Activated T-cell treated with anti-CD3 and anti-CD28 coated beads for 1 hour (primary cell): ENCODE measurements around the gene DSN1.
"Not testable (repeated sequence)": the region's sequence is repeated elsewhere in the genome, so short reads cannot be mapped to it uniquely, and the experiment has no call there.

Experiments used
- DNase-seq: peaks from one replicate; pipeline ENCODE4 v3.0.0-alpha.2; 2020; ENCODE audit warnings: low read depth

Gene DSN1, protein sequence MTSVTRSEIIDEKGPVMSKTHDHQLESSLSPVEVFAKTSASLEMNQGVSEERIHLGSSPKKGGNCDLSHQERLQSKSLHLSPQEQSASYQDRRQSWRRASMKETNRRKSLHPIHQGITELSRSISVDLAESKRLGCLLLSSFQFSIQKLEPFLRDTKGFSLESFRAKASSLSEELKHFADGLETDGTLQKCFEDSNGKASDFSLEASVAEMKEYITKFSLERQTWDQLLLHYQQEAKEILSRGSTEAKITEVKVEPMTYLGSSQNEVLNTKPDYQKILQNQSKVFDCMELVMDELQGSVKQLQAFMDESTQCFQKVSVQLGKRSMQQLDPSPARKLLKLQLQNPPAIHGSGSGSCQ

DNA sequence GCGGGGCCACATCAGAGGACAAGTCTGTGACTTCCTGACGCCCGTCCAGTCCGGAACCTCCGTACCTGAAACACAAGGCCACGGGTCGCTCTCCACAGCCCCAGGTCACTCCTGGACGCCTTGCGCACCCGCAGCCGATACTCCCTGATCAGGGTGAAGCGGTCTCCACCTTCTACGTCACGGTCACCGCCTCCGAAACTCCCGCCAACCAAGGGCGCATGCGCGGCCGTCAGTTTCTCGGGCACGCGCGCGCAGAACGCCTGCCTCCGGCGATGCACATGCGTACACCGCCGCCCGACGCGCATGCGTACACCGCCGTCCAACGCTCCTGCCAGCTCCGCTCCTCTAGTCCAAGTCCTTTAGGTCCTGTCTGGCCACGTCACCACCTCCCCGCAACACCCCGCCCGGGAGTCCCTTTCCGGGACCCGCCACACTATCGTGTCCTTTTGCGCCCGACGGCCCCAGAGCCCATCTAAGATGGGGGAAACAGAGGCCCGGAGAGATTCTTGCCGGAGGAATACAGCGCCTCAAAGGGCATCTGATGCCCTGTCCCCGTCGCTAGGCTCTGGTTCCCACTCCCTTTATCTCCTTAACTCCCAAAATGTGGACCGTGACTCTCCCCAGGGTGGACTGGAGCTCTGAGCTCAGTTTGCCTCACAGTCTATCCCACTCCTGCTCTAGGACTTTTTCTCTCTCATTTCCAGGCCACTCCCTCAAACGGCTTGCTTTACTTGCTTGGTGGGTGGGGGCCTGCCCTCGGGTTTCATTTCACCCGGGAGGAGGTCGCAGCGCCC lies at the start of gene DSN1:
DSN1 (minus strand) TSS at position 167 of the 794 bp plus-strand sequence. CDS start 2,305 bp downstream, outside the sequence.
- peak; percentile 99 for DNase-seq

DNA sequence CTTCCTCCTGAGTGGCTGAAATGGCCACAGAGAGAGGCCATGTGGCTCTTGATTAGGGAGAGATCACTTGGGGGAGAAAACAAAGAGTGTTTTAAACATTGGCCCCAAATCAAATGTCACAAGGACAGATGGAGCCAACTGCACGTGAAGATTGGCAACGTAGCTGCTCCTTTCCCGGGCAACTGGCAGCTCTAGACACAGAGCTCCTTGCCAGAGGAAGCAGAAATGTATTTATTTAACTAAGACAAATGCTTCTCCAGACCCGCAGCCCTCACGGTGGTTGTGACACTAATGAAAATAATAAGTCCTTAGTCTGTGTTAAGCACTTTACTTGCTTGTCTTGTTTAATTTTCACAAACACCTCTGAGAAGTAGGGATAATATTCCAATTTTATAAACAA lies 49.6 kb upstream of the DSN1 start:
- DNase-seq, result no peak

DNA sequence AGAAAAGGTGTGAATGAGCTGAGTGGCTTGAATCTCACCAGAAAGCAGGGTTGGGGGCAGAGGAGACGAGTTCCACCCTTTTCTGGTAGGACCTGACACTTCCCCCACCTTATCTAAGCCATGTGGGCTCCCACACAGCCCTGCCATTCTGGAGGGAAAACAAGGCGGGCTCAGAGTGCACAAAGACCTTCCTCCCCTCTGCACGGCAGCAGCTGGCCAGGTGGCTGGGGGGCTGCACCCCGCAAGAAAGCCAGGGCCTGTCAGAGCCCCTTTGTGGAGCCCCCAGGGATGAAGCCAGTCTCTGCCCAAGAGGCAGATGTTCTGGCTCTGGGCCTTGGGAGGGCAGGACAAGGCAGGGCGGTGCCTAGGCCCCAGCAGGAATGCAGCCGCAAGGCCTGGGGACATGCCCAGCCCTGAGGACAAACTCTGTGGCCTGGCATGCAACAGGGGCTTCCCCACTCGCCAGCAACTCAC lies 48.4 kb upstream of the DSN1 start:
- no peak for DNase-seq

DNA sequence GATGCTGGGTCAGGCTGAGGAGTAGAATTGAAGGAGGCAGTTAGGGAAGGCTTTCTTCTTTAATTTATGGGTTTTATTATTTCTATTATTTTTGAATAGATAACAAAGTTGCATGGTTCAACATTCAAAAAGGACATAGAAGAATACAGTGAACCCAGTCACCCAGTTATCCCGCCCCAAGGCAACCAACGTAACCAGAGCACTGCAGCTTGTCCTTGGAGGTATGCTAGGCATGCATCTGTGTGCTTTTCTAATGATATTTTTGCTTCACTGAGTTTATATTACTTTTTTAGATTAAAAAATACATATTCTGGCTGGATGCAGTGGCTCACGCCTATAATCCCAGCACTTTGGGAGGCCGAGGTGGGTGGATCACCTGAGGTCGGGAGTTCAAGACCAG lies 47.4 kb upstream of the DSN1 start:
- DNase-seq, result no peak

DNA sequence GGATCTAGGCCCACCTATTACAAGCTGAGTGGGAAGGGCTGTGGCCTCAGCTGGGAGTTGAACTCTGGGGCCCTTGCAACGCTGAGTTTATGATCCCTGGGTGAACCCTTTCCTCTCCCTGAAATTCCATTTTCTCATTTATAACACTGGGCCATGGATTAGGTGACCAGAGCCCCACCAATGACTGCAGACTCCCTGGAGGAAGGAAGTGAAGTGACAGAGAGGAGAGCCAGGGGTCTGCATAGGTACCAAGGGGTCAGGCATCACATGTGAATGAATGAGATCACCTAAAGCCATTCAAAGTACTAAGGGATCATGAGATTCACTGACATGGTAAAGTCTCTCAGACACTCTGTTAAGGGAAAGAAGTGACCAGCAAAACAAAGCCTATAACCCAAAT lies 46.5 kb upstream of the DSN1 start:
- DNase-seq, result no peak

DNA sequence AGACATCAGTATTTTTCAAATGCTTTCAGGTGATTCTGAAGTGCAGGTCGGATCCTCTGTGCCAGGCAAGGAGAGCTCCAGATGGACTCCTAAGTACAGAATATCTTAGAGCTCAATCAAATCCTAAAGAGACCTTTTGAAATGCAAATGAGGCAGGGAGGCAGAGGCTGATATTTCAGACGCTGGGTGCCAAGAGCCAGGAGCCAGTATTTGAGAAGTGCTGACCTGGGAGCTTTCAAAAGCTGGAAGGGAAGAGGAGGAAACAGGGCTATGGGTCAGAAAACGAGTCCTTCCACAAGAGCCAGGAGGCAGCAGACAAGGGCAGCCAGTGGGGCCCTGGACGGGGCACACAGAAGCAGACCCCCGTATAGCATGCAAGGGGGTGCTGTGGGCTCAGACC lies 46.1 kb upstream of the DSN1 start:
- DNase-seq, result no peak

DNA sequence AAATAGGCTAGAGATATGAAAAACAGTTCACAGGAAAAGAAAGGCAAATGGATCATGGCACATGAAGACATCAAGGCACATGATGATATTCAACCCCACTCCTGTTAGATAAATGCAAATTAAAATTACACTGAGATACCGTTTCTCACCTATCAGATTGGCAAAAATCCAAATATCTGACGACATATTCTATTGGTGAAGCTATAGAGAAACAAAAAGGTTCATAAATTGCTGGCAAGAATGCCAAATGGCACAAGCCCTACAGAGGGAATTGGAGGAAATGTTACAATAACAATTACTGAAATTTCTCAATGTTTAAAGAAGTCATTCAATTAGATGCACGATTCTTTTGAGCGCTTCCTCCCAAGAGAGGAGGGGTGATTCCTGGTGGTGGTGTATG lies 45.3 kb upstream of the DSN1 start:
- no peak for DNase-seq

DNA sequence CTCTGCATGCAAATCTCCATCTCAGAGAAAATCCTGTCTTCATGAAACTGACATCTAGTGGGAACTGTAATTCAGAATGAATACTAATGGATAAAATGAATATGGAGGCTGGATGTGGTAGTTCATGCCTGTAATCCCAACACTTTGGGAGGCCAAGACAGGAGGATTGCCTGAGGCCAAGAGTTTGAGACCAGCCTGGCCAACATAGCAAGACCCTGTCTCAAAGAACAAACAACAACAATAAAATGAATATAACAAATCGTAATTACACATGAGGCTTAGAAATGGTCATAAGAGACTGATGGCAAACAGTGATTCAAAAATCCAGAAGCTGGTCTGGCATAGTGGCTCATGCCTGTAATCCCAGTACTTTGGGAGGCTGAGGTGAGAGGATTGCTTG lies 44.6 kb upstream of the DSN1 start:
- no peak for DNase-seq

DNA sequence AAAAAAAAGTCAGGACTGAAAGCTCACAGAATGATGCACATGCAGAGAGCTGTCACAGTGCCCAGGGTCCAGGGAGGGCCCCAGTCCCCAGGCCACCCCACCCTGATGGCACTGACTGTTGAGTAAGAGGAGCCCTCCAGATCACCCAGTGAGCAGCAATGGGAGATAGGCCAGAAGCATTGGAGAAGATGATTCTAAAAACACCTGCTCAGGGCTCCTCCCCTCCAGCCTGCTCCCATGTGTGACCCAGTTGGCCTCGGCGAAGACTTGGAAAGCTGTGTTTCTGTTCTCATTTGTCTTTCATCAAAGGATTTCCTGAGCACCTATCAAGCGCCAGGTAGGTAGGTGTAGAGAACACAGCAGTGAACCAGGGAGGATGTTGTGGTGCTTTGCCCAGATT lies 43.9 kb upstream of the DSN1 start:
- no peak for DNase-seq

DNA sequence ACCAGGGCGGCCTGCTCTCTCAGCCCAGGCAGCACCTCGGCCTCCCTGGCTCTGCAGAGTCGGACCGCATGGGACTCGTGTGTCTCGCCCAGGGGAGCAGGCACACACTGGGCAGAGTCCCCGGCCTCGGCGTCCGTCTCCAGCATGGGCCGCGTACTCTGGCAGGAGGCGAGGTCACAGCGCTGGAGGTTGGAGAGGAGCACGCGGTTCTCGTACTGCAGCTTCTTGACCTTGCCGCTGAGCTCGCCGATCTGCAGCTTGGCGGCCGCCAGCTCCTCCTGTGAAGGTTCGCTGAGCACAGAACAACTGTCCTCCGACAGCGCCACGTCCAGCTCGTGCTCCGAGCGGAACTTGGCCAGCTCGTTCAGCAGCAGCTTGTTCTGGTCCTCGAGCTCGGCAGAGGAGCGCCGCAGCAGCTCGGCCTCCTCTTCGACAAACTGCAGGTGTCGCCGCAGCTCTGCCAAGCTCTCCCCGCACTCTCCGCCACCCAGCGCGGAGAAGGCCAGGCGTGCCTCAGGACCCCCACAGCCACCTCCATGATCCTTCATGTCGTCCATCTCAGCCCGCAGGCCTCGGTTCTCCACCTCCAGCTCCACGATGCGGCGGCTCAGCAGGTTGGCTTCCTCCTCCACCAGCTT lies 42.0 kb upstream of the DSN1 start:
- no peak for DNase-seq

DNA sequence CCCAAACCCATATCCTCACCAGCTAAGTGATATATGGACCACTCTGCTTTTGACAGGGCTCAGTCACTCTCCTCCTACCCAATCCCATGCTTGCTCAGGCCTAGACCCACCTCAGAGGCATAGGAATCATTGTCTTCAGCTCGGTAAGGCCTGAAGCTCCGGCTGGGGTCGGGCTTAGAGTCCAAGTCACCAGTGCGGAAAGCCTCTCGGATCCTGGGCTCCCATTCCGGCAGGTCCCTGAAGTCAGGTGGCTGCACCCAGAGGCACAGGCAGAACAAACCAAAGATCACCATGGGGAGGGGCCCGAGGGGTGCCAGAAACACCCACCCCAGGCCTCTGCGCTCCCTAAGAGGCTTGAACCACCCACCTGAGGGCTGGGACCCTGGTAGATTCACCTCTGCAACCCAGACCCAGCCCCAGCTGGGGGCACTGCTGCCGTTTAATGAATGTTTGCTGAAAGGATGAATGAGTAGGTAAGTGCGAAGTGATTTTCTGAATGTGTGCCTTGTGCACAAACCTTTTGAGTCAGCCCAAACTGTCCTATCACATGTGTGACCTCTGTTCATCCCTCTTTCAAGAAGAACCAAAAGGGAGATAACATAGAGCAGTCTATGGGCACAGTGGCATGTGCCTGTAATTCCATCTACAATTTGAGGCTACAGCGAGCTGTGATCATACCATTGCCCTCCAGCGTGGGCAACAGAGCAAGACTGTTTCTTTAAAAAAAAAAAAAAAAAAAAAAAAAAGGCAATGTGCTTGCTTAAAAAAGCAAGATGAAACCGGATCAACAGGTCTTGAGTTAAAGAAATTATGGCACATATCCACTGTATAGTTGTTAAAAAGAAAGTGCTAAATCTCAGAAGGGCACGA lies 39.3 kb upstream of the DSN1 start:
- DNase-seq, result no peak

DNA sequence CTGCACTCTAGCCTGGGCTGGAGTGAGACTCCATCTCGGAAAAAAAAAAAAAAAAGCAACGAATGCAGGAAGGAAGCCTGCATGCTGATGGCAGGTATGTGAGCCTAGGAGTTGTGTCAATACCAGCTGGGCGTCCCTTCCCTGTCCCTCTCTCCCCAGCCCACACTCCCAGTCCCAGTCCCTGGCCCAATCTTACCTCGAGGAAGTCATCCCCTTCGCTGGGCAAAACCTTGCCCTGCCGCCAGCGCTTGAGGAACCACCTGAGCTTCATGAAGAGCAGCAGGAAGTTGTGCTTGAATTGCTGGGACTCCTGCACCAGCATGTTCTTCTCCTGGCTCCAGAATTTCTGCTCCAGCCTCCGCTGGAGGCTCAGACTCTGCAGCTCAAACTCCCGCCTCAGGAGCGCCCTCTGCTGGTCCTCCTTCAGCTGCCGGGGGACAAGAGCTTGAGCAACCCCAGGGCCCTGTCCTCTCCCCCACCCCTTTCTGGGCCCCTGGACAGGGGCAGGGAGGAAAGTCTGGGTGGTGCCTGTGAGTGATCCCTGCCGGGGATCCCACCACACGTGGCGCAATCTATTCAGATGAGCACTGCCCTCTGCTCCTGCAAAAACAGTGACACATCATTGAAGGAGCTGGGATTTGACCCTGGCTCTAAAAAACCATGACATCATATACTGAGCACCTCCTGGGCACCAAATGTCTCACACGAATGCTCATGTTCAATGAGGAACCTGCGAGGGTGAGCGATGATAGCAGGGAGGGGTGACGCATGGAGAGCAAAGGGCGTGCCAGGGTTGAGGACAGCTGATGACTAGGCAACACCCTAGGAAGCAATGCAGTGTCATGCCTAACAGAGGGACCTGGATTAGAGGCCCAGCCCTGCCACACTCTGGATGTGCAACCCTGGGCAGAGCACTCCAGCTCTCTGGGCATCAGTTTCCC lies 35.0 kb upstream of the DSN1 start:
- peak; percentile 66 for DNase-seq

DNA sequence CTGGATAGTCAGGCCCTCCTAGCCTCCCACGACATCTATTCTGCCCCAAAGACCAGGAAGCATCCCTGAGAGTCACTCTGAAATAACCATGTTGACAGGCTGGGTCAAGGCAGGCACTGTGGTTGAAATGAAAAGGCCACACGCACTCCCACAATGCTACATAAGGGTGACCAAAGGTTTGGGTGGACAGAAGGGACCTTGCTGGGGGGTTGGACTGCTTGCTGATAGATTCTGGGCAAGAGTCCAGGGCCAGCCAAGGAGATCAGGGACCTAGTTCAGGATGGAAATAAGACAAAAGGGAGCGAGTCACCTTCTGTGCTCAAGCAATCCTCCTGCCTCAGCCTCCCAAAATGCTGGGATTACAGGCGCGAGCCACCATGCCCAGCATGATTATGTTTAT lies 32.5 kb upstream of the DSN1 start:
- DNase-seq, result no peak

DNA sequence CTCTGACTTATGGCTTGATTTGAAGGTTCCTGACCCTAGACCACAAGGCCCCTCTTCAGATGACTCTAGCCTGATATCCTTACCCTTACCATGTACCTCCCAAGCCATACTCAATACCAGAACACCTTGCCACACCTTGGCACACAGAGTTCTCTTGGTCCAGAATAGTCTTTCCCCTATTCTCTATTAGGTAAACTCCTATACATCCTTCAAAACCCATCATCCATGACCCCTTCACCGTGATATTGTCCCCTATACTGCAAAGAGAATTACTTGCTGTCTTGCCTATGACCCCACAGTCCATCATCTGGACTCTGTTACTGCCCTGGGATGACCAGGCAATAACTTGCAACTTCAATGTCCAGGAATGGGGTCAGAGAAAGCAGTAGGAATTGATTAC lies 31.8 kb upstream of the DSN1 start:
- no peak for DNase-seq

DNA sequence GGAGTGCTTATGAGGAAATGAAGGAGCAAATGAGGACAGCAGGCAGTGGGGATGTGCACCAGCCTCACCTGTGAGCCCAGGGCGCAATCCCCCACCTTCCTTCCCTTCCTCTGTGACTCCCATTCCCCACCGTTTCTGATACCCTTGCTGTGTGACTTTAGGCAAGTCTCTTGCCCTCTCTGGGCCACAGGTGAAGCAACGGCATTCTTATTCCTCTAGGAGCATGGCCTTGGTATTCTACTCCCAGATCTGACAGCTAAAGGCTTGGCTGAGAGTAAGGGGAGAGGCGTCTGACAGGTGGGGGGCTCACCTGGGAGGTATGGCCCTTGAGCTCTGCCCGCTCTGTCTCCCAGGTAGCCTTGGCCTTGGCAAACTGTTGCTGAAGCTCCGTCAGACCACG lies 30.9 kb upstream of the DSN1 start:
- no peak for DNase-seq

DNA sequence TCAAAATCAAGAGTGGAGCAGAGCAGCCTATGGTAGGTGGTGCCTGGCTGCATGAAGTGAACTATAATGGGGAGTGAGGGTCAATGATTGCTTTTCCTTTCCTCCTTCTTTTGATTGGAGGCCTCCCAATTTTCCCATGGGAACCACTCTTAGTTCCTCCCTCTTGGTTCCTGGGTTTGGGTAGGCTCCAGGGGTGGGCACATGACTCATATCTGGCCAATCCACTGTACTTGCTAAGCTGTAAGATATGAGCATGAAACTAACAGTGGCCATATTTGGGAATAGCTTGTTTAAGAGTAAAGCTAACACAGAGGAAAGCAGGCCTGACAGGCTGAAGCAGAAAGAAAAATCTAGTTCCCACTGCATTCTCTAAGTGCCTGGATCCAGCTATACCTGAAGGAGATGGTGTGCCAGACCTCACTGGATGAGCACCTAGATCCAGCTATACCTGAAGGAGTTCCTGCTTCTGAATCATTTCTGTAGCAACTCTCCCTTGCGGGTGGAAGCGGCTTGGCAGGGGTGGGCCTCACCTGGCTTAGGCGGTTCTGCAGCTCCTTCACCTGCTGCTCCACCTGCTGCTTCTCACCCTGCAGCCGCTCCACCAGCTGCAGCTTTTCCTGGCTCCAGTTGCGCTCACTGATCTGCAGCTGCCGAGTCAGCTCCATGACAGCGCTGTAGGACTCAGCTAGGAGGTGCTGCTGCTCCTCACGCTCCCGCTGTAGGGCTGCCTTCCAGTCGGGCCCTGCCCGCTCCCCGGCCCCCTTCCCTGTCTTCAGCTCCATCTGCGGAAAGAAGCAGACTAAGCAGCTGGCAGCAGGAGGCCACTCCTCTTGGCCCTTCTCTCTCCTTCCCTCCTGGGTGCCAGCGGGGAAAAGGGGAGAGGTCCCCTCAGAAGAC lies 29.0 kb upstream of the DSN1 start:
- no peak for DNase-seq

DNA sequence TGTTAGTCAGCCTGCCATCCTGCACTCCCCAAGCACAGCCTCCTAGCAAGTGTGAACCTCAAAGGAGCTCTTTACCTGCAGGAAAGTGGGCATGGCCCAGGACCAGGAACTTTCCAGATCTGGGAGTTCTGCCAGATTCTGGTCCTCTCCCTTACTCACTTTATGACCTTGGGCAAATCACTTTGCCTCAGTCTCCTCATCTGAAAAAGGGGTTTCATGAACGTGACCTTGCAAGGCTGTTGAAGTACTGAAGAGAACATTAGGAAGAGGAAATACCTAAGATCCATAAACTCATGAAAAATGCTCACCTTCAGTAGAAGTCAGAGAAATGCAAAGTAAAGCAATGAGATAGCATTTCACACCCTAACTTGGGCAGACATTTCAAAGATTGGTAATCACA lies 26.8 kb upstream of the DSN1 start:
- DNase-seq, result no peak

DNA sequence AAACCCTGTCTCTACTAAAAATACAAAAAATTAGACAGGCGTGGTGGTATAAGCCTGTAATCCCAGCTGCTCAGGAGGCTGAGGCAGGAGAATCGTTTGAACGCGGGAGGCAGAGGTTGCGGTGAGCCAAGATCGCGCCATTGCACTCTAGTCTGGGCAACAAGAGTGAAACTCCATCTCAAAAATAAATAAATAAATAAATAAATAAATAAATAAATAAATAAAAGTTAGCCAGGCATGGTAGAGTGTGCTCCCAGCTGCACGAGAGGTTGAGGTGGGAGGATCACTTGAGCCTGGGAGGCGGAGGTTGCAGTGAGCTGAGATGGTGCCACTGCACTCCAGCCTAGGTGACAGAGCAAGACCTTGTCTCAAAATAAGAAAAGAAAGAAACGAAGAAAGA lies 25.8 kb upstream of the DSN1 start:
- DNase-seq, result not testable (repeated sequence)

DNA sequence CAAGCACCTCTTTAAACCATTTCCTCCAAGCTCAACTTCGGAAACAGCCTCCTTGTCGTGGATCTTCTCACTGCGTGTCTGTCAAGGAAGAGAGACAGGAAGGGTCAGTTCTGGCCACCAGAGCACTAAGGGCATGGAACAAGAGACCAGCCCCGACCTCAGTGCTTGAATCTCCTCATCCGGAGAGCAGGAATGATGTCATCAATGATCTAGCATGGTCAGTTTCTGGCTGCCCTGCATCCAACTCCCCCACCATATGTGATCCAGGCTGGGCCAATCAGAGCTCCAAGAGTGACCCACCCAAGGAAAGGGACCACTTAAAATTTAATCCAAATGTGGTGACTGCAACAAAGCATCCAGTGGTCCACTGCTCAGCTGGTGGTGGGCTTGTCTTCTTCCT lies 23.3 kb upstream of the DSN1 start:
- no peak for DNase-seq

DNA sequence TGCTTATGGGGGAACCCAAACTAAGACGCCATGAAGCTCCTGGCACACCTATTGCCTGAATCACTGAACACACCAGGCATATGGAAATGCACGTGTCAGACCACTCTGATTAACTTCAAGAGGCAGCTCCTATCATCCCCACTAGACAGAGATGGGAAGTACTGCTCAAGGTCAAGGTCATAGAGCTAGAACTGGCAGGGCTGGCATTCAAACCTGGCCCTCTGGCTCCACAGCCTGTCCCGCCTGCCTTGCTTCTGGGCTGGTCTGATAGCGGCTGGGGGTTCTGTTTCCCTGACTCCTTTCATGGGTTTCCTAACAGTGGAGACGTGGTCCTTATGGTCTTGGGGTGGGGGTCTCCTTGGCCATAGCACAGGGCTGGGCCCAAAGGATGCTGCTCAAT lies 22.6 kb upstream of the DSN1 start:
- DNase-seq, result no peak
